ENCODE results near the gene WFDC1. TPM values are rescaled to one million over a fixed set of nuclear protein-coding genes. Genes with fewer than 3 reads are reported as not detected.

Gene WFDC1
- total and polyA plus RNA-seq, 4 donors, result 6.5 to 14.8 (median 11.4) TPM

DNA sequence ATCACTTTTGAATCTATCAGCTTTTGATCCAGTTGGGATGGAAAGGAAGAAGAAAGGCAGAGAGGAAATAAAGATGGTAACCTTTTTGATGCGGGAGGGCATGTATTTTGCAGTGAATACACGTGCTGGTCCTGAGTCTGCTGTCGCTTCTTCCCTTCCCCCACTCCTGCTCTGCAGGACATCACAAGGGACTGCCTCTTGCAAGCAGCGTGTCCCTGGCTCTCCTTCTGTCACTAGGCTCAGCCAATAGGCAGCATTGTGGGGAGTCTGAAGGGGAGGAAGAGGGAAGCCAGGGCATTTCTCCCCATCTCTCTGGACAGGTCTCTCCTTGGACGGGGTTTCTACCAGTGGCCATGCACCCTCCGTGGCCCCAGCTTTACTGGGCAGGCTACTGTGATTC, 15.7 kb upstream of the WFDC1 start:
- 66 to 87% methylated on average over 5 to 6 of the region's 6 CpGs for WGBS, 2 donors
- H3K9me3 ChIP-seq (ENCODE audit: control insufficient read depth in 4 of 4, insufficient read depth in 3 of 4, low read length in 3 of 4), result no peaks in the 10 kb centered on the region
- no peak for ATAC-seq (ENCODE audit: insufficient read depth, low FRiP score)
- H3K4me3 ChIP-seq, result no peak overlapping the region
- TF ChIP-seq CTCF (IDR thresholded peaks at IDR 0.05; ENCODE audit: control extremely low read depth, extremely low read depth), result no peak
- H3K36me3 ChIP-seq (ENCODE audit: control insufficient read depth in 4 of 4, insufficient read depth in 4 of 4, low read length in 4 of 4), result no peaks in the 10 kb centered on the region
- H3K27ac ChIP-seq (ENCODE audit: low read depth in 1 of 2, low read length in 1 of 2), result no peak overlapping the region
- peaks cover 0 to 8% (median 0%) of the 10 kb centered on the region in 5 donors for H3K4me1 ChIP-seq (ENCODE audit: control insufficient read depth in 5 of 5, insufficient read depth in 5 of 5, low read length in 5 of 5)
- no peaks in the 10 kb centered on the region for H3K27me3 ChIP-seq (ENCODE audit: control insufficient read depth in 3 of 3, insufficient read depth in 3 of 3, low read length in 2 of 3)
- no peak overlapping the region for H3K9ac ChIP-seq (ENCODE audit: insufficient read depth in 1 of 2, low read length in 2 of 2)
- DNase-seq, result no peak

DNA sequence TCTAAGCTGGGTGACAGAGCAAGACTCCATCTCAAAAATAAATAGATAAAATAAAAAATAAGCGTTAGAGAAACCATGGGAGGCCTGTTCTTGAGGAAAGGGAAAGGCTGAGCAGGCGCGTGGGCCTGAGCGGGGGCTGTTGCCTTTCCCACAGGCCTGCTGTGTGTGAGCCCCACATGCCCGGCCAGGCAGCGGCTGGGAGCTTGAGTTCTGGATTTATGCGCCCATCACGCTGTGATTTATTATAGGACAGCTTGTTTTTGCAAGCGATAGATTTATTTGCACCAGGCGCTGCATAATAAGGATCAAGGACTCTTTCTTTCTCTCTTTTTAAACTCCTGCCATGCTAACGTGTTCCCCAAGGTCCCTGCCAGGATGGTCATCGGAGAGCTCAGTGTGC, 14.8 kb upstream of the WFDC1 start:
- Histone ChIP-seq H3K9ac (ENCODE audit: insufficient read depth in 1 of 2, low read length in 2 of 2) (no peak overlapping the region), H3K27ac (ENCODE audit: low read depth in 1 of 2, low read length in 1 of 2) (no peak overlapping the region), H3K27me3 (ENCODE audit: control insufficient read depth in 3 of 3, insufficient read depth in 3 of 3, low read length in 2 of 3) (no peaks in the 10 kb centered on the region), H3K4me1 (ENCODE audit: control insufficient read depth in 5 of 5, insufficient read depth in 5 of 5, low read length in 5 of 5) (peaks cover 0 to 15% (median 4%) of the 10 kb centered on the region in 5 donors), H3K36me3 (ENCODE audit: control insufficient read depth in 4 of 4, insufficient read depth in 4 of 4, low read length in 4 of 4) (no peaks in the 10 kb centered on the region), H3K9me3 (ENCODE audit: control insufficient read depth in 4 of 4, insufficient read depth in 3 of 4, low read length in 3 of 4) (no peaks in the 10 kb centered on the region), H3K4me3 (no peak overlapping the region)
- TF ChIP-seq CTCF (IDR thresholded peaks at IDR 0.05; ENCODE audit: control extremely low read depth, extremely low read depth), result no peak
- DNase-seq (no peak), ATAC-seq (ENCODE audit: insufficient read depth, low FRiP score) (no peak)
- 95 to 96% methylated on average over 12 of the region's 12 CpGs for WGBS, 2 donors

- Histone ChIP-seq H3K4me1 (ENCODE audit: control insufficient read depth in 5 of 5, insufficient read depth in 5 of 5, low read length in 5 of 5) (peaks cover 0 to 15% (median 4%) of the 10 kb centered on the region in 5 donors), H3K27me3 (ENCODE audit: control insufficient read depth in 3 of 3, insufficient read depth in 3 of 3, low read length in 2 of 3) (no peaks in the 10 kb centered on the region), H3K4me3 (no peak overlapping the region), H3K9me3 (ENCODE audit: control insufficient read depth in 4 of 4, insufficient read depth in 3 of 4, low read length in 3 of 4) (no peaks in the 10 kb centered on the region), H3K9ac (ENCODE audit: insufficient read depth in 1 of 2, low read length in 2 of 2) (no peak overlapping the region), H3K36me3 (ENCODE audit: control insufficient read depth in 4 of 4, insufficient read depth in 4 of 4, low read length in 4 of 4) (no peaks in the 10 kb centered on the region), H3K27ac (ENCODE audit: low read depth in 1 of 2, low read length in 1 of 2) (no peak overlapping the region)
- DNase-seq (no peak), ATAC-seq (ENCODE audit: insufficient read depth, low FRiP score) (no peak)
- no peak for TF ChIP-seq CTCF (IDR thresholded peaks at IDR 0.05; ENCODE audit: control extremely low read depth, extremely low read depth)
- 90 to 95% methylated on average over 3 of the region's 3 CpGs for WGBS, 2 donors
Measured at GRCh38 chr16:84281074-84281473, 13.6 kb upstream of the WFDC1 start.

- Histone ChIP-seq H3K4me3 (no peak overlapping the region), H3K27me3 (ENCODE audit: control insufficient read depth in 3 of 3, insufficient read depth in 3 of 3, low read length in 2 of 3) (no peaks in the 10 kb centered on the region), H3K27ac (ENCODE audit: low read depth in 1 of 2, low read length in 1 of 2) (no peak overlapping the region), H3K36me3 (ENCODE audit: control insufficient read depth in 4 of 4, insufficient read depth in 4 of 4, low read length in 4 of 4) (no peaks in the 10 kb centered on the region), H3K9me3 (ENCODE audit: control insufficient read depth in 4 of 4, insufficient read depth in 3 of 4, low read length in 3 of 4) (no peaks in the 10 kb centered on the region), H3K9ac (ENCODE audit: insufficient read depth in 1 of 2, low read length in 2 of 2) (no peak overlapping the region), H3K4me1 (ENCODE audit: control insufficient read depth in 5 of 5, insufficient read depth in 5 of 5, low read length in 5 of 5) (peaks cover 0 to 24% (median 8%) of the 10 kb centered on the region in 5 donors)
- DNase-seq (no peak), ATAC-seq (ENCODE audit: insufficient read depth, low FRiP score) (no peak)
- TF ChIP-seq CTCF (IDR thresholded peaks at IDR 0.05; ENCODE audit: control extremely low read depth, extremely low read depth), result no peak
- WGBS, 2 donors, result 84% methylated on average over 6 of the region's 6 CpGs
Measured at GRCh38 chr16:84282533-84282932, 12.1 kb upstream of the WFDC1 start.
